Activated CD8-positive, alpha-beta memory T cell treated with anti-CD3 and anti-CD28 coated beads, Interleukin-2, amount 50 U/mL, for 24 hours (primary cell): ENCODE data around the gene BIVM.

Experiments used
- DNase-seq: peaks from one replicate; pipeline ENCODE4 v3.0.0-alpha.2; 2020; ENCODE audit errors: extremely low read depth

The BIVM gene

DNA sequence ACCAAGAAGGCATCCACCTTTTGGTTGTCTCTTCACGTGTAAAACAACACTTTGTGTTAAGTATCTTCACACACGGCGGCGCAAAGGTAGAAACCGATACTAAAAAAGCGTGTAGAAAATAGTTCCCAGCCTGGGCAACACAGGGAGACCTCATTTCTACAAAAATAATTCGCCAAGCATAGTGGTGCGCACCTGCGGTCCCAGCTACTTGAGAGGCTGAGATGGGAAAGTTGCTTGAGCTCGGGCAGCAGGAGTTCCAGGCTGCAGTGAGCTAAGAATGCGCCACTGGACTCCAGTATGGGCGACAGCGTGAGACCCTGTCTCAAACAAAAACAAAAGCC lies 46.3 kb downstream of the BIVM start:
- no peak for DNase-seq

- peak; percentile 92 for DNase-seq
Measured at GRCh38 chr13:102845630-102846260, 46.8 kb downstream of the BIVM start, which contains the start of gene ERCC5. TSS of gene ERCC5 (plus strand) at chr13:102846032. CDS start at chr13:102846267, 235 bp downstream.

DNA sequence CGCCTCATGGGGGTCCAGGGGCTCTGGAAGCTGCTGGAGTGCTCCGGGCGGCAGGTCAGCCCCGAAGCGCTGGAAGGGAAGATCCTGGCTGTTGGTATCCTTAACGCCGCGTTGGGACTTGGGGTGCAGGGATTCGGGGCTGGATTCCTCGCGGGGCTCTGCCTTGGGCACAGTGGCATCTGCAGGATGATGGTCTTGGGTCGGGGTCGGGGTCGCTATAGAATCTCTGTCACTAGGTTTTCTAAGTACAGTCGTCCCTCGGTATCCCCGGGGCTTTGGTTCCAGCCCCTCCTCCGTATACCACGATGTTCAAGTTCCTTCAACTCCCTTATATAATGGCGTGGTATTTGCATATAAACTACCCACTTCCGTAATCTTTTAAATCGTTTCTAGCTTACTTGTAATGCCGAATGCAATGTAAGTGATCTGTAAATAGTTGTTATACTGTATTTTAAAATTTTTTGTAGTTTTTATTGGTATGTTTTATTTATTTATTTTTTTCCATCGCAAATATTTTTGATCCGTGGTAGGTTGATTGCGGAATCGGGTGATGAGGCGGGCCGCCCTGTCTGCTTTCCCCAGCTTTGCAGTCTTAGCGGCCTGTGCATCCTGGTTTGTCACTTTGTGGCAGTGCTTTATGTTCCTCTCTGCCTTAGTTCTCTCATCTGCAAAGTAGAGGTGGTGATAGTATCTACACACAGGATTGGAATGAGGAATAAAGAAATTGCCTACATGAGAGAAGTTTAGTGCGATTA lies 47.5 kb downstream of the BIVM start:
- DNase-seq: peak; percentile 8

- DNase-seq: no peak
Measured at GRCh38 chr13:102847272-102848234, 48.6 kb downstream of the BIVM start.

DNA sequence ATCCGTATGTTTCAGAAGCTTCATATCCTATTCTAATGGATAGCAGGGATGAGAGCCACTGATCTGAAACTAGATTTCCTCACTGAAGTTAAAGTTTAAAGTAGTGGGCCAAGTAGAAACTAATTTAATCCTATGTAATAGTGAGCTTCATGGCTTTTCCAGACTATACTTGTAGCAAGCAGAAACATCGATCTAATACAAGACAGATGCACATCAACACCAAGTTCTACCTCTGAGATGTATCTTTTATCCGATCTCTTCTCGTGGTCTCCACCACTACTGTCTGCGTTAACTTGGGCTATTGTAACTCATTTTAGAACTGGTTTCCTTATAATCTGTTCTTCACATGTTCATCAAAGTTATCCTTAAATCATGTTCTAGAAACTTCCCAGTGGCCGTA lies 50.0 kb downstream of the BIVM start:
- DNase-seq: no peak

- no peak for DNase-seq
Measured at GRCh38 chr13:102852556-102852955, 53.6 kb downstream of the BIVM start.

- no peak for DNase-seq
Measured at GRCh38 chr13:102854675-102855074, 55.8 kb downstream of the BIVM start.

- no peak for DNase-seq
Measured at GRCh38 chr13:102856557-102856956, 57.6 kb downstream of the BIVM start.

DNA sequence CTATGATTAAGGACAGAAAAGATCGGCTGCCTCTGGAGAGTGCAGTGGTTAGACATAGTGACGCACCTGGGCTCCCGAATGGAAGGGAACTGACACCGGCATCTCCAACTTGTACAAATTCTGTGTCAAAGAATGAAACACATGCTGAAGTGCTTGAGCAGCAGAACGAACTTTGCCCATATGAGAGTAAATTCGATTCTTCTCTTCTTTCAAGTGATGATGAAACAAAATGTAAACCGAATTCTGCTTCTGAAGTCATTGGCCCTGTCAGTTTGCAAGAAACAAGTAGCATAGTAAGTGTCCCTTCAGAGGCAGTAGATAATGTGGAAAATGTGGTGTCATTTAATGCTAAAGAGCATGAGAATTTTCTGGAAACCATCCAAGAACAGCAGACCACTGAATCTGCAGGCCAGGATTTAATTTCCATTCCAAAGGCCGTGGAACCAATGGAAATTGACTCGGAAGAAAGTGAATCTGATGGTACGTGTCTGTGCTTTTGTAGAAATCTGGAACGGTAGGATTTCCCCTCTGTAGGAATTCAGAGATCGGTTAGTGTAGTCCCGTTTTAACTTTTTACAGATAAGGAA lies 63.8 kb downstream of the BIVM start:
- no peak for DNase-seq

DNA sequence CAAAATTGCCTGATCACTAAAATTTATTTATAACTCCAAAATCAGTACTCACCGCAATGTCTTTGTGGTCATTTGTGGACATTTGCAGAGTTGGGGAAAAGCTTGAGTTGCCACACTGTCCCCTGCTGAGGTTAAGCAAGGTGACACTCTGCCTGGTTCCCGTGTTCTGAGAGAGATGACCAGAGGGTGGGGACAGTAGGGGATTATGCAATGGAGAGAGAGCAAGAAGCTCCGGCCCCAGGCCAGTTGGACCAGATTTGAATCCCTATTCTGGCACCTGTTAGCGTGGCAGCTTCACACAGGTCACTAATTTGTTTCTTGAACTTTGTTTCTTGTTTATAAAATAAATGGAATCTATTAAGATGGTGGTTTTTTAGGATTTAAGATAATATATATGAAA lies 64.7 kb downstream of the BIVM start:
- DNase-seq: no peak

- no peak for DNase-seq
Measured at GRCh38 chr13:102868366-102868936, 69.5 kb downstream of the BIVM start.

GRCh38 chr13:102869948-102870676 lies 71.2 kb downstream of the BIVM start:
- no peak for DNase-seq

GRCh38 chr13:102870677-102871415 lies 71.9 kb downstream of the BIVM start:
- no peak for DNase-seq

DNA sequence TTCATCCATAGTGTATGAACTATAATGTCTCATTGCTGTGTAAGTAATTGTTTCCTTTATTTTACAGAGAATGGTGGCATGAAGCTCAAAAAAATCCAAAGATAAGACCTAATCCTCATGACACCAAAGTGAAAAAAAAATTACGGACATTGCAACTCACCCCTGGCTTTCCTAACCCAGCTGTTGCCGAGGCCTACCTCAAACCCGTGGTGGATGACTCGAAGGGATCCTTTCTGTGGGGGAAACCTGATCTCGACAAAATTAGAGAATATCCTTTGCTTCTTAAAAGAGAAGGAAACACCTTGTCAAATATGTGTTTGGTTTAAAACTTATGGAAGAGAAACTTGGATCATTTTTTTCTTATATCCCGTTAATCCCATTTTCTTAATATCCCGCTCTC lies 73.2 kb downstream of the BIVM start:
- no peak for DNase-seq

DNA sequence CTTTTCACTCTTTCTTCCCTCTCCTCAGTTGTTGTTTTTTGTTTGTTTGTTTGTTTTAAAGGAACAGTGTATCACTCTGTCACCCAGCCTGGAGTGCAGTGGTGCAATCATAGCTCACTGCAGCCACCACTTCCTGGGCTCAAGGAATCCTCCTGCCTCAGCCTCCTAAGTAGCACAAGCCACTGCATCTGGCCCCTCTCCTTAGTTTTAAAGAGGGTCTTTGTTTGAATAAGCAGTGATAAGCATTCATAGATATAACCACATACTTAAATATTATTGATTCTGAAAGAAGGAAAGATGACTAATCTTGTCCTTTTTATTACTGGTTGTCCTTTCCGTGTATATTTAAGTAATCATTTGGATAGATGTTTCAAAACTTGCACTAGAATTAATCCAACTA lies 73.6 kb downstream of the BIVM start:
- no peak for DNase-seq

DNA sequence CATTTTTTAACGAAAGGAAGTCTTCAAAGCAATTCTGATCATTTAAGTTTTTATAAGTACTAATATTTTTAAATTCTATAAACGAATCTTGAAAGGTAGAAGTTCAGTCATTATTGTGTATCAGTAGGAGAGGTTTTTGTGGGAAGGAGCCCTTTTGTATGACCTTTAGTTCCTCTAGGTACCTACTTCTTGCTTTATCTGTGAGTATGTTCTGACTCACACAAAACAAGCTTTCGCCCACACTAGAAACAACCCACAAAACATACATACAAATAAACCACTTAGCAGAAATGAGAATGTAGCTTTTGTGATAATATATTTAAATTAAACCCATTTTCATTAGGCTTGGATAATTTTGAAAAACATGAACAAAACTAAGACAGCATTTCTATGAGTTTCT lies 74.7 kb downstream of the BIVM start:
- DNase-seq: no peak

- no peak for DNase-seq
Measured at GRCh38 chr13:102875256-102875655, 76.3 kb downstream of the BIVM start.

- DNase-seq: no peak
Measured at GRCh38 chr13:102877303-102877702, 78.4 kb downstream of the BIVM start.

- DNase-seq: no peak
Measured at GRCh38 chr13:102878481-102878880, 79.6 kb downstream of the BIVM start.

DNA sequence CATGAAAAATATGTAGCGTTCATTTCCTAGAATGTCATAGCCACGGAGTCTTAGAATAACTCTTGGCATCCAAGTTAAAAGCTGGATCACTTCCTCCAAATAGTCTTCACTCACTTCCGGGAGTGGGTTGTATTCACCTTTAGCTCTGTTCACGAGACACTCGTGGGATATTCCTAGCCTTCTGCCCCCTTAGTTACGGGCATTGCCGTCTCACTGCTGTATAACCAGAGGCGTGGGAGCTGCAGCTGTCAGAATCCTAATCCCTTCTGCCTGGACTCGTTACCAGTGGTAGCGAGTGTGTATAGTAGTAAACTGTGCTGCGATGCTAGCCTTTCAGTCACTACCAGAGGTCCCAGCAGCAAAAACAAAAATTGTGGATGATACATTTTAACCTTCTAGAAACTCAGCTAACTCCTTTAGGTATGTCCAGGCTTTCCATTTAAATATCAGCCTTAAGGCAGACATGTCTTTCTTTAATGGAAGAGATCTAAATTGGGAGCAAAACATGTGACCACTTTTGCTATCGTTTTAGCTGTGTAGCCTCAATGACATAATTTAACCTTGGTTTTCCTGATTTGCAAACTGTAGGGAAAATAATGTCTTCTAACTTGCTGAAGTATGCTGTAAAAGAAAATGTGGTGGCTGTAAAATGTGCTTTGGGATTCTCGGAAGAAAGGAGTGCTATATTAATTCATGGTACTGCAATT lies 81.0 kb downstream of the BIVM start:
- DNase-seq: no peak
